HepG2 (cell line): ENCODE data around the gene VAV2. TPM values are rescaled to one million over a fixed set of nuclear protein-coding genes. Genes with fewer than 3 reads are reported as not detected.
A peak's percentile ranks its signal among the peaks of the same experiment; 100 is the strongest.

Experiments used
- ARHGAP35 ChIP-seq: sonication (generic); formaldehyde crosslinking; IDR thresholded peaks from 2 replicates; pipeline ENCODE4 v1.9.0; 2022; ENCODE audit warnings: mild to moderate bottlenecking, inconsistent platforms, moderate library complexity, missing genetic modification reagents, borderline replicate concordance
- FOSL1 ChIP-seq: sonication (generic); formaldehyde crosslinking; IDR thresholded peaks from 2 replicates; pipeline ENCODE4 v1.9.0; 2021; ENCODE audit warnings: missing genetic modification reagents, borderline replicate concordance
- ONECUT2 ChIP-seq: sonication (generic); formaldehyde crosslinking; IDR thresholded peaks from 2 replicates; pipeline ENCODE4 v1.4.0; 2020; ENCODE audit warnings: missing genetic modification reagents
- SP140L ChIP-seq: sonication (generic); formaldehyde crosslinking; IDR thresholded peaks from 2 replicates; pipeline ENCODE4 v1.4.0; 2020; ENCODE audit warnings: missing genetic modification reagents, borderline replicate concordance
- TARDBP ChIP-seq: sonication (generic); formaldehyde crosslinking; IDR thresholded peaks from 2 replicates; pipeline ENCODE4 v1.8.0; 2022; ENCODE audit warnings: mild to moderate bottlenecking, missing genetic modification reagents
- TBL1XR1 ChIP-seq: fragments of 150-350 bp; IDR thresholded peaks from 2 replicates; pipeline ENCODE4 v1.6.1; 2014; ENCODE audit warnings: borderline replicate concordance, low read length; ENCODE audit not compliant: partially characterized antibody
- ZNF292 ChIP-seq: sonication (generic); formaldehyde crosslinking; IDR thresholded peaks from 2 replicates; pipeline ENCODE4 v1.8.1; 2022; ENCODE audit warnings: mild to moderate bottlenecking, low read depth, missing genetic modification reagents, borderline replicate concordance
- ZNF761 ChIP-seq: sonication (generic); formaldehyde crosslinking; conservative IDR thresholded peaks from 2 replicates; pipeline ENCODE4 v1.4.0; 2020; ENCODE audit warnings: mild to moderate bottlenecking, missing genetic modification reagents
- polyA plus RNA-seq, 8 experiments: library from polyadenylated mRNA; depleted of rRNA in 3 of 8; stranded (reverse) in 7 of 8; unstranded in 1 of 8; fragments of >200 nt; fragmentation: Illumina TruSeq in 4 of 8; extraction: Trizol in 4 of 8; gene quantifications; 2 replicates each; pipeline versions ENCODE4 v1.2.1 to v1.2.3, GENCODE V29; 2011 to 2016; ENCODE audit warnings: low read depth in 4 of 8, missing spikeins in 1 of 8, mixed read lengths in 1 of 8; ENCODE audit not compliant: insufficient read depth in 1 of 8
- total RNA-seq, 5 experiments: library from RNA; depleted of rRNA; stranded (reverse); fragments of >200 nt; fragmentation: Illumina TruSeq; extraction: Trizol; gene quantifications; 2 replicates each; pipeline ENCODE4 v1.2.3, GENCODE V29; 2016; ENCODE audit warnings: low read depth in 1 of 5
- TF ChIP-seq, protein P1 (sequence below): IDR thresholded peaks from 2 replicates; pipeline ENCODE4 v1.4.0; 2020; ENCODE audit warnings: mild to moderate bottlenecking, missing genetic modification reagents
- TF ChIP-seq, protein P2 (sequence below), 2 experiments: fragments of 450-650 bp in 1 of 2; sonication (generic) in 1 of 2; formaldehyde crosslinking in 1 of 2; IDR thresholded peaks; 2 replicates each; pipeline versions ENCODE4 v1.6.1 to v1.8.0; 2016 to 2022; ENCODE audit warnings: antibody characterized with exemption in 1 of 2, mild to moderate bottlenecking in 1 of 2, missing genetic modification reagents in 1 of 2
- TF ChIP-seq, protein P3 (sequence below): sonication (generic); formaldehyde crosslinking; IDR thresholded peaks from 2 replicates; pipeline ENCODE4 v1.4.0; 2020; ENCODE audit warnings: missing genetic modification reagents

Gene VAV2
- total and polyA plus RNA-seq, 2 of the 13 experiments (the other 11 are each of a cell fraction or from before 2014, with no cell fraction given): 22.5 to 22.9 TPM

DNA sequence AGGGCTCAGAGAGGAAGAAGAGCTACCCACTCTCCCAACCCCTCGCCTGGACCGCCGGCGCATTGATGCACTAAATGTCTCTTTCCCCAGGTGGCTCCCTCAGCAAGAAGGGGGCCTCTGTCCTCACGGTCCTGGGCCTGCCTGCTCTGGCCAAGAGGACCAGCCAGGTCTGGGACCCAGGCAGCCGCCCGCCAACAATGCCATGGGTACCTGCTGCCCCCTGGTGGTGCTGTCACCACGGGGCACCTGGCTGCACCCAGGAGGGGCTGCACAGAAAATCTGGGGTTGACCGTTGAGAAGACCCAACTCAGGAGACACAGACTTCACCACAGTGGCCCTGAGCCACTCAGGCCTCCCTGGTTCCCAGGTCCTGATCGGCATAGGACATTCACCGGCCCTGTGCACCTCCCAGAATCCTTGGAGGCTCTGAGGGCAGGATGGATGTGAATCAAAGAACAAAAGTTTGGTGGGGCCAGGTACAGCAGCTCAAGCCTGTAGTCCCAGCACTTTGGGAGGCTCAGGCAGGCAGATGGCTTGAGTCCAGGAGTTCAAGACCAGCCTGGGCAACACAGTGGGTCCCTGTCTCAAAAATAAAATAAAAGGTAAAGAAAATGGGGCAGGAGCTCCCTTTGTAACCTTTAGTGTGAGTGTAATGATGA lies 2.4 kb upstream of the VAV2 start (continued):
- TF ChIP-seq TBL1XR1 (no peak), SP140L (CRISPR knock-in tag) (no peak), TARDBP (peak; percentile 32; the same call in 1 of the 2 replicates), ZNF761 (CRISPR knock-in tag) (no peak), ZNF292 (CRISPR knock-in tag) (no peak), ARHGAP35 (CRISPR knock-in tag) (0 out of 2 replicates have a peak, but pooled peaks have one; percentile 58), FOSL1 (CRISPR knock-in tag) (no peak), ONECUT2 (CRISPR knock-in tag) (no peak)
- TF ChIP-seq, protein P1, sequence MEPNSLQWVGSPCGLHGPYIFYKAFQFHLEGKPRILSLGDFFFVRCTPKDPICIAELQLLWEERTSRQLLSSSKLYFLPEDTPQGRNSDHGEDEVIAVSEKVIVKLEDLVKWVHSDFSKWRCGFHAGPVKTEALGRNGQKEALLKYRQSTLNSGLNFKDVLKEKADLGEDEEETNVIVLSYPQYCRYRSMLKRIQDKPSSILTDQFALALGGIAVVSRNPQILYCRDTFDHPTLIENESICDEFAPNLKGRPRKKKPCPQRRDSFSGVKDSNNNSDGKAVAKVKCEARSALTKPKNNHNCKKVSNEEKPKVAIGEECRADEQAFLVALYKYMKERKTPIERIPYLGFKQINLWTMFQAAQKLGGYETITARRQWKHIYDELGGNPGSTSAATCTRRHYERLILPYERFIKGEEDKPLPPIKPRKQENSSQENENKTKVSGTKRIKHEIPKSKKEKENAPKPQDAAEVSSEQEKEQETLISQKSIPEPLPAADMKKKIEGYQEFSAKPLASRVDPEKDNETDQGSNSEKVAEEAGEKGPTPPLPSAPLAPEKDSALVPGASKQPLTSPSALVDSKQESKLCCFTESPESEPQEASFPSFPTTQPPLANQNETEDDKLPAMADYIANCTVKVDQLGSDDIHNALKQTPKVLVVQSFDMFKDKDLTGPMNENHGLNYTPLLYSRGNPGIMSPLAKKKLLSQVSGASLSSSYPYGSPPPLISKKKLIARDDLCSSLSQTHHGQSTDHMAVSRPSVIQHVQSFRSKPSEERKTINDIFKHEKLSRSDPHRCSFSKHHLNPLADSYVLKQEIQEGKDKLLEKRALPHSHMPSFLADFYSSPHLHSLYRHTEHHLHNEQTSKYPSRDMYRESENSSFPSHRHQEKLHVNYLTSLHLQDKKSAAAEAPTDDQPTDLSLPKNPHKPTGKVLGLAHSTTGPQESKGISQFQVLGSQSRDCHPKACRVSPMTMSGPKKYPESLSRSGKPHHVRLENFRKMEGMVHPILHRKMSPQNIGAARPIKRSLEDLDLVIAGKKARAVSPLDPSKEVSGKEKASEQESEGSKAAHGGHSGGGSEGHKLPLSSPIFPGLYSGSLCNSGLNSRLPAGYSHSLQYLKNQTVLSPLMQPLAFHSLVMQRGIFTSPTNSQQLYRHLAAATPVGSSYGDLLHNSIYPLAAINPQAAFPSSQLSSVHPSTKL (CRISPR knock-in tag): peak; percentile 28; the same call in 1 of the 2 replicates
- TF ChIP-seq, protein P2, sequence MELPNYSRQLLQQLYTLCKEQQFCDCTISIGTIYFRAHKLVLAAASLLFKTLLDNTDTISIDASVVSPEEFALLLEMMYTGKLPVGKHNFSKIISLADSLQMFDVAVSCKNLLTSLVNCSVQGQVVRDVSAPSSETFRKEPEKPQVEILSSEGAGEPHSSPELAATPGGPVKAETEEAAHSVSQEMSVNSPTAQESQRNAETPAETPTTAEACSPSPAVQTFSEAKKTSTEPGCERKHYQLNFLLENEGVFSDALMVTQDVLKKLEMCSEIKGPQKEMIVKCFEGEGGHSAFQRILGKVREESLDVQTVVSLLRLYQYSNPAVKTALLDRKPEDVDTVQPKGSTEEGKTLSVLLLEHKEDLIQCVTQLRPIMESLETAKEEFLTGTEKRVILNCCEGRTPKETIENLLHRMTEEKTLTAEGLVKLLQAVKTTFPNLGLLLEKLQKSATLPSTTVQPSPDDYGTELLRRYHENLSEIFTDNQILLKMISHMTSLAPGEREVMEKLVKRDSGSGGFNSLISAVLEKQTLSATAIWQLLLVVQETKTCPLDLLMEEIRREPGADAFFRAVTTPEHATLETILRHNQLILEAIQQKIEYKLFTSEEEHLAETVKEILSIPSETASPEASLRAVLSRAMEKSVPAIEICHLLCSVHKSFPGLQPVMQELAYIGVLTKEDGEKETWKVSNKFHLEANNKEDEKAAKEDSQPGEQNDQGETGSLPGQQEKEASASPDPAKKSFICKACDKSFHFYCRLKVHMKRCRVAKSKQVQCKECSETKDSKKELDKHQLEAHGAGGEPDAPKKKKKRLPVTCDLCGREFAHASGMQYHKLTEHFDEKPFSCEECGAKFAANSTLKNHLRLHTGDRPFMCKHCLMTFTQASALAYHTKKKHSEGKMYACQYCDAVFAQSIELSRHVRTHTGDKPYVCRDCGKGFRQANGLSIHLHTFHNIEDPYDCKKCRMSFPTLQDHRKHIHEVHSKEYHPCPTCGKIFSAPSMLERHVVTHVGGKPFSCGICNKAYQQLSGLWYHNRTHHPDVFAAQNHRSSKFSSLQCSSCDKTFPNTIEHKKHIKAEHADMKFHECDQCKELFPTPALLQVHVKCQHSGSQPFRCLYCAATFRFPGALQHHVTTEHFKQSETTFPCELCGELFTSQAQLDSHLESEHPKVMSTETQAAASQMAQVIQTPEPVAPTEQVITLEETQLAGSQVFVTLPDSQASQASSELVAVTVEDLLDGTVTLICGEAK (IDR thresholded peaks at IDR 0.05): no peak
- TF ChIP-seq, protein P2 (CRISPR knock-in tag; IDR thresholded peaks at IDR 0.05): no peak
- TF ChIP-seq, protein P3, sequence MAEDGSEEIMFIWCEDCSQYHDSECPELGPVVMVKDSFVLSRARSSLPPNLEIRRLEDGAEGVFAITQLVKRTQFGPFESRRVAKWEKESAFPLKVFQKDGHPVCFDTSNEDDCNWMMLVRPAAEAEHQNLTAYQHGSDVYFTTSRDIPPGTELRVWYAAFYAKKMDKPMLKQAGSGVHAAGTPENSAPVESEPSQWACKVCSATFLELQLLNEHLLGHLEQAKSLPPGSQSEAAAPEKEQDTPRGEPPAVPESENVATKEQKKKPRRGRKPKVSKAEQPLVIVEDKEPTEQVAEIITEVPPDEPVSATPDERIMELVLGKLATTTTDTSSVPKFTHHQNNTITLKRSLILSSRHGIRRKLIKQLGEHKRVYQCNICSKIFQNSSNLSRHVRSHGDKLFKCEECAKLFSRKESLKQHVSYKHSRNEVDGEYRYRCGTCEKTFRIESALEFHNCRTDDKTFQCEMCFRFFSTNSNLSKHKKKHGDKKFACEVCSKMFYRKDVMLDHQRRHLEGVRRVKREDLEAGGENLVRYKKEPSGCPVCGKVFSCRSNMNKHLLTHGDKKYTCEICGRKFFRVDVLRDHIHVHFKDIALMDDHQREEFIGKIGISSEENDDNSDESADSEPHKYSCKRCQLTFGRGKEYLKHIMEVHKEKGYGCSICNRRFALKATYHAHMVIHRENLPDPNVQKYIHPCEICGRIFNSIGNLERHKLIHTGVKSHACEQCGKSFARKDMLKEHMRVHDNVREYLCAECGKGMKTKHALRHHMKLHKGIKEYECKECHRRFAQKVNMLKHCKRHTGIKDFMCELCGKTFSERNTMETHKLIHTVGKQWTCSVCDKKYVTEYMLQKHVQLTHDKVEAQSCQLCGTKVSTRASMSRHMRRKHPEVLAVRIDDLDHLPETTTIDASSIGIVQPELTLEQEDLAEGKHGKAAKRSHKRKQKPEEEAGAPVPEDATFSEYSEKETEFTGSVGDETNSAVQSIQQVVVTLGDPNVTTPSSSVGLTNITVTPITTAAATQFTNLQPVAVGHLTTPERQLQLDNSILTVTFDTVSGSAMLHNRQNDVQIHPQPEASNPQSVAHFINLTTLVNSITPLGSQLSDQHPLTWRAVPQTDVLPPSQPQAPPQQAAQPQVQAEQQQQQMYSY: peak; percentile 51; the same call in 1 of the 2 replicates
